Measurements from ENCODE around the gene CIAO2B.

CIAO2B gene

DNA sequence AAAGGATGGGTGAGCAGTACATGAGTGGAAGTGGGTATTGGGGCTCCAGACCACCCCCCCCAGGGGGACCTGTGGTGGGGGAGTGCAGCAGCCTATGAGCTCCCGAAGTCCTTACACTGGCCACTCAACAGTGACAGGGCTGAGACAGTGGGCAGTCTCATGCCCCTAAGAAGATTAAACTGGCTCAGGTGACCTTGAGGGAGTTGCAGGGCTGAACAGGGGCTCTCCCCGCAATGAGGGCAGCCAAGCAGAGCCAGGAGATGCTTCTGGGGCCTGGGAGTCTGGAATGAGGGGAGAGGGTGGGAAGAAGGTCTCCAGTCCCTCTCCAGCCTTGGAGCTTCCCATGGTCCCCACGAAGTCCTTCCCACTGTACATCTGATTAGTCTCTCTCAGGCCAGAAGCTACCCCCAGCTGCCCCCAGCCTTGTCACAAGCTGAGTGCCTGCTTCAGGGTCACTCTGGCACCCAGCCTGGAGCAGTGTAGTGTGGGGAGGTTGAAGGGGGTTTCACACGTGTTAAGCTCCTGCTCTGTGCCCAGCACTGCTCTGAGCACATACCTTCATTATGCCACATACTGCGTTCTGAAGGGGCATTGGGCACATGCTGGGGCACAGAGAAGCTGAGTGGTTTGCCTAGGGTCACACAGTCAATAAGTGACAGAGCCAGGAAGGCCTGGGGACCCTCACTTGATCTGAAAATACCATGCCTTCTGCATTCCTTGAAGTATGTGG lies 14.5 kb downstream of the CIAO2B start:
- DNase-seq (ENCODE audit: low read depth): no peak

DNA sequence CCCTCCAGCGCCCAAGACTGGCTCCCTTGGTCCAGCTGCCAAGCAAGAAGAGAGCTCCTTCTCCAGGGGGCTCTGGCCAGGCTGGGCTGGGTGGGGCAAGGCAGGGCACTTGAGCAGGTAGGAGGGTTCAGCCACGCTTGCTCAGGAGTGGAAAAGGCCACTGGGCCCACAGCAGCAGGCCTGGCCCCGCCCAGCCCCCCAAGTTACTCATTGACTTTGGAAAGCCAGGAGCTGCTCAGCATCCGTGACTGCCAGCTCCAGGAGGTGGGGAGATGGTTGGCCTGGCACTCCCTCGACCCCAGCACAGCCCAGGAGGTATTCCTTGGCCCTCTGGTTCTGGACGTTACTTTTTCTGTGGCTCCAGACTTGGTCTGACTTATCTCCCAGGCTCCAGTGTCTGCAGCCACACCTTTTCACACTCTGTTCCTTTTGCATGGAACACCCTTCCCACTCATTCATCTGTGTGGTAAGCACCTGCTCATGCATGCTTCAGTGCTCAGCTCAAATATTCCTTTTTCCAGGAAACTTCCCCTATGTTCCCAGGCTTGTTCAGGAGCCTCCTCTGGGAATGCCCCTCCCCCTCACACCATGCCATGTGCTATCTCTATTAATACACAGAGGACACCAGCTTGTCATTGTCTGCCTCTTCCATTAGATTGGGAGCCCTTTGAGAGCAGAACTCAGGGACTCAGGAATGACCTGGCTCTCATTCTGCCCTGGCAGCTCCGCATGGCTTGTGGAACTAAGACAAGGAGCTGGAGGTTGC lies 15.2 kb downstream of the CIAO2B start, which contains the start of gene CDH16:
TSS of gene CDH16 (minus strand) at position 83 of the 766 bp plus-strand sequence. CDS start 820 bp downstream, outside the sequence.
- DNase-seq (ENCODE audit: low read depth): no peak

DNA sequence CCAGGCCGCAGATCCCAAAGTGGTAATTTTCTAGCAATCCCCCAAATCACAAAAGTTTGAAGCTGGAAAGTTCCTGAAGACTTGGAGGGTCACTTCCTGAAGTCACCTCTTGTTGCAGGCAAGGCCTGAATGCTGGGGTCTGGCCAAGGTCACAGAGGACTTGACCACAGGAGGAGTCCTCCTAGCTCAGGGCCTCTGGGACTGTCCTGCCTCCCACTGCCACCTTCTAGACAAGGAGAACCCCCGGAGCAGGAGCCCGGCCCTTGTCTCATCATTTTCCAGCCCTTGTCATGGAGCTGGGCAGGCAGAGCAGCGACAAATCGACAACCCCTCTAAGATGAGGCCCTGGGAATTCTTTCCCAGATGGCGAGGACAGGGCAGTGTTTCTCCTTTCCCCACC lies 15.8 kb downstream of the CIAO2B start:
- DNase-seq (ENCODE audit: low read depth): no peak

DNA sequence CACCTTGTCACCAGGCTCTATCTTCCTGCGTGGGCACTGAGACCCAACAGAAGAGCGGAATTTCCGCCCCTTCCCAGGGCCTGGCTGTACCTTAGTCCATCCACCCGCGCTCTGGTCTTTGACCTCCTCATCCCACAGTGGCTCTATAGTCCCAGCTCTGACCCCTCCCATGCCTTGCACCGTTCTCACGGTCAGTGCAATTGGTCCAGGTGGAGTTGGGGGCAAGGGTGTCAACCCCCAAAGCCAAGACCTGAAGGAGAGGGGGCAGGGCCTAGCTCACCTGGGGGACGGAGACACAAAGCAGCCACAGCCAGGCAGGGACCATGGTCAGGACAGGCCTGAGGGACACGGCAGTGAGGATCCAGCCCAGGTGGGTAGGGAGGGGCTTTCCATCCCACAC lies 16.5 kb downstream of the CIAO2B start:
- DNase-seq (ENCODE audit: low read depth): no peak

DNA sequence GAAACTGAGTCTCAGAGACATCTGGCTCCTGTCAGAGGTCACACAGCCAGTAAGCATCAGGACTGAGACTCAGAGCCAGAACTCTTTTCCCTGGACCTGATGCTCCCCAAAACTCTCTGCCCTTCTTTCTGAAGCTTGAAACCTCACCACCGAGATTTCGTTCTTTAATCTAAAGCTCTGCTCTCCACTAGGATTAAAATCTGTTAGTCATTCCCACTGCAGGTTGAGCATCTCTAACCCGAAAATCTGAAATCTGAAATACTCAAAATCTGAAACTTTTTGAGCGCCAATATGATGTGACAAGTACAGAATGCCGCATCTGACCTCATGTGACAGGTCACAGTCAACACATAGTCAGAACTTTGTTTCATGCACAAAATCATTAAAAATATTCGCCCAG lies 17.7 kb downstream of the CIAO2B start:
- no peak for DNase-seq (ENCODE audit: low read depth)

DNA sequence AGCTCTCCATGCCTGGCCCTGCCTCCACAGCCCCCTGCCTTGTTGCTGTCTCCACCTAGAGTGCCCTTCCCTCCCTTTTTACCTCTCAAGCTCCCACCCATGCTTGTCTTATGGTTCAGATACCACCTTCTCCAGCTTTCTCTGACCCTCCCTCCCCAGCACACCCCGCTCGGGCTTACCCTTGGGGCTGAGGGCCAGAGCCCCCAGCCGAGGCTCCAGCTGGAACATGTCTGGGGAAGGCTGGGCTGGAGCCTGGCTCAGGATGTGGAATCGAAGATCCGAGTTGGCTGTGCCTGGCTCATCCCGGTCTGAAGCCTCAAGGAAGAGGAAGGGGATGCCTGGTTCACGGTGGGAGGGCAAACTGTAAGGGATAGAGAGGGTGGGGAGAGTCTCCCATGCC lies 19.2 kb downstream of the CIAO2B start:
- no peak for DNase-seq (ENCODE audit: low read depth)

DNA sequence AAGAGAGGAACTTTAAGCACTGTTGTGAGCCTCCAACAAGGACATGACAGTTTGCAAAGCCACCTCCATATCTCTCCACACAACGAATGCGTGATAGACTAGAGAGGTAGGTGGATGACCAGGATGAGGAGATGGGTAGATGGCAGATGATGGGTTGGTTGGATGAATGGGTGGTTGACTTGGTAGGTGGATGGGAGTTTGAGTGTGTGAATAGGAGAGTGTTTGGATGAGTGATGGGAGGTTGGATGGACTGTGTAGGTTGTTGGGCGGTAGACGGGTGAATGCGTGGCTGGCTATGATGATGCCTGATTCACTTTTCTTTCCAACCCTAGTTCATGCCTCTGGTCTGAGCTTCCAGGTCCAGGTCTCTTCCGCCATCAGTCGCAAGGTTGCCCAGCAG lies 19.7 kb downstream of the CIAO2B start:
- DNase-seq (ENCODE audit: low read depth): no peak

DNA sequence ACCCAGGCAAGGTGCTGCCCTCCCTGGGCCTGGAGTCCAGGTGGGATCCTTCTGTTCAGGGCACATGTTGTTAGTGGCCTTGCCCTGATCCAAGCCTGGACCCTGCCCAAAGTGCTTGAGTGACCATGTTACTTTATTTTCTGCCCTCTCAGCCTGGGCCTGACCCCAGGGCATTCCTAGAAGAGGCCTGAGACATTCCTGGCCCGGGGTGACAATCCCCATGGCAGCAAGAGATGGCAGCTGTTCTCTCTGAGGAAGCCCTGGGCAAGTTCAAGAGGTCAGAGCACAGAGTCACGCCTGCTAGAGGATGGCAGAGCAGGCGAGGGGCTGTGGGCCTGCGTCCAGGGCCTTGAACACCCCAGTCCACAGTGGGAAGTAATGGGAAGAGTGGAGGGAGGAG lies 20.5 kb downstream of the CIAO2B start:
- DNase-seq (ENCODE audit: low read depth): no peak

DNA sequence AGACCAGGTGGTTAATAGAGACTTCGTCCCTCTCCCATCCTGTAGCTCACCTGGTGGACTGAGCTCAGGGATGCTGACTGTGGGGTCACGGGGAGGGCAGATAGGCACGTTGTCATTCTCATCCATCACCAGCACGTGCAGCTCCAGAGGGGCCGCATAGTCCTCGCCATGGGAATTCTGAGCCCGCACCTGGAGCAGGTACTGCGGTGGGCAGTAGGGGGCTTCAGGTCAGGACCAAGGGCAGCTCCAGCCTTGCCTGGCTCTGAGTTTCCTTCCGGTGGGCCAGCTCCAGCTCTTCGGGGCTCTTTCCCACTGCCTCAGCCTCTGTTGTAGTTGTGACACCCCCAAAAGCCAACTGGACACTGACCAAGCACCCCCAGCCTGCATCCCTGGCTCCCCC lies 21.1 kb downstream of the CIAO2B start:
- no peak for DNase-seq (ENCODE audit: low read depth)

DNA sequence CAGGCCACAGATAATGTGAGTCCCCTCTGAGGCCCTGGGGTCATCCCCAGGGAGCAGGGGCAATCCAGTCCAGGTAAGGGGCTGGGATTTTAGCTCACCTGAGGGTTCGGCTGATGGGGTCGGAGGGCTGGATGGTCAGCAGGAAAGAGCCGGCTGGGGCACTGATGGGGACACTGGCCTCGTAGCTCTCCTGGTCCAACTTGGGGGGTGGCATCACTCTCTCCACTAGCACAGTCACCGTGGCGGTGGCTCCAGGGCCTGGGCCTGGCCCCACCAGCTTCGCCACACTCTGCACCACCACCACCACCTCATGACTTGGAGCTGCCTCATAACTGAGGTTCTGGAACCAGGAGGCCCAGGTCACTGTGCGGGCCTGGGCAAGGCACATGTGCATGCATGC lies 22.4 kb downstream of the CIAO2B start:
- DNase-seq (ENCODE audit: low read depth): no peak

DNA sequence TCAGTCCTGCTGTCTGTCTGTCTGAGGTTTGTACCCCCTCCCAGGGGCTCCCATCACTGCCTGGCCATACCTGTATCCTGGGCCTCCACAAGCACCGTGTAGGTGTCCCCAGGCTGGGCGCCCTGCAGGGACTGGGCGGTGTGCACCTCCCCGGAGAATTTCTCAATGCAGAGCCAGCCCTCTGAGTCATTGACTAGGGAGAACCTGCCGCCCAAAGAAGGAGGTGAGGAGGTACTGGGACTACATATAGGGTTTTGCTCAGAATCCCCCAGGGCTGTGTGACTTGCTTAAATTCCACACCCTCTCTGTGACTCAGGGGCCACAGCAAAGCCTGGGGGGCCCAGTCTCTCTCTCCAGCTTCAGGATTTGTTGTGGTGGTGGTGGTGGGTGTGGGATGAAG lies 23.1 kb downstream of the CIAO2B start:
- DNase-seq (ENCODE audit: low read depth): no peak

DNA sequence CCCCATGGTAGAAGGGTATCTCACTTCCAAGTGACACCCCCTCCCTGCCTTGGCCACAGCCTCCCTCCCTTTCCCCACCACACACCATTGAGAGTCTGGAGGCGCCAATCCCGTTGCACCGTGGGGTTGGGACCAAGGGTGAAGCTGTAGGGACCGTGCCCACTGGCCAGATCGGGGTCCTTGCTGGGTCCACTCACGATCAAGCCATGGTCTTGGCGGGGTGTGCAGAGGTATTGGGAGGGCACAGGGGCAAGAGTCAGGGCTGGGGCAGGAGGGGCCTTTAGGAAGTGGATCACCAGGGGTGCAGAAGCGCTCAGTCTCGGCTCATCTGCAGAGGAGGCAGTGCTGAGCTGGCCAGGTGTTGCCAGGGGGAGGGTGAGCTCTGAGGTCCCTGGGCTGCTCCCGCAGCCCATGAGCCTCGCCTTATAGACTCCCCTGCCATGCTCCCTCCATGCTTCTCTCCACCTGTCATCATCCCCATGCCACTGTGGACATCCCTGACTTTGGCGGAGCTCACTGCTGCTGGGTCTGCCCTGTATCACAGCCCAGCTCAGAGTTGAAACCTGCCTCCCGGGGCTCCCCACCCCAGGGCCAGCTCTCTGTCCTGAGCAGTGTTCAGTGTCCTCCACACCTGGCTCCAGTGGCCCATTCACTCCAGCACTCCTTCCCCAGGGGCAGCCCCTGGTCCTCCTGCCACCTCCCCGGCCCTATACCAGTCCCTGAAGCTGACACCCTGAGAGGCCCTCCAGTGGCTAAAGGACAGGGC lies 23.8 kb downstream of the CIAO2B start:
- DNase-seq (ENCODE audit: low read depth): no peak

DNA sequence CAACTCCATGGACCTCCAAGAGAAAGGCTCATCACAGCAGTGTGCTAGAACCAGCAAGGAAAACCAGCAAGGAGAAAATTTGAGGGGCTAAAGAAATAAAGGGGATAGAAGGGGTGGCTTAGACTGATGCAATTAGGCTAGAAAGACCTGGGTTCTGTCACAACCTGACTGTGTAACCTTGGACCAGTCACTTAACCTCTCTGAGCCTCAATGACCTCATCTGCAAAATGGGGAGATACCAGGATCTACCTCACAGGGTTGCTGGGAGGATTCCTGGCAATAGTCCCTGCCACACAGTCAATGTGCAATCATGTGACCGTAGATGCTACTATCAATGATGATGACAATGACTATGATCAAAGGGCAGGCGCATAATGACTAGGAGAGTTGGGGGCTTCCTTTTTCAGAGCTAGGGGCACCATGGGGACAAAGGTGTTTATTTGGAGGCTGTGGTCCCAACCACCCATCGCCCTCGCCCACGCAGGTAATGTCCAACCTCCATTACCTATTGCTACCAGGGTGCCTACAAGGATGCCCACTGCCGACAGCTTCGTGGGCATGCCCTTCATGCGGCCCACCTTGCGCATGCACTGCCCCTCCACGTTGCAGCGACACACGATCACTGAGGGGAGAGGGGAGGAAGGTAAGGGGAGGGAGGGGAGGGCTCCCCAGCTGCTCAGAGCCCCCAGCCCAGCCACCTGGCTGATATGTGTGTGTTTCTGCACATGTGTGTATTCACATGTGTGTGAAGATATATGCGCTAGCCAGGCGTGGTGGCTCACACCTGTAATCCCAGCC lies 25.2 kb downstream of the CIAO2B start:
- DNase-seq (ENCODE audit: low read depth): no peak

DNA sequence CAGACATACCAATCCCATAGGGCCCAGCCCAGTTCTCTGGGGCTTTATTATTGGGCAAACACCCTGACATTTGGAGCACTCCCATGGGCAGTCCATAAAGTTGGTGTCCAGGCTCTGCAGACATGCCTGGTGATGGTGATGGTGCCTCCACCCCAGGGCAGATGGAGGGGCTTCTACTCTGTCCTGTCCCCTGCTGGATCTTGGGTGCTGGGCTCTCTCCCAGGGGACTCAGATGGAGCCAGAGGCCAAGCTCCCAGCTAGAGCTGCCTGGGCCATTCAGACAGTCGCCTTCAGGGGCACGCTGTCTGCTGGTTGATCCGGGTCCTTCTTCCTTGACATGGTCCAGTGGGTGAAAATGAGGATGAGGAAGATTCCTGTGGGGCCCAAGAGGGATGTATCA lies 26.1 kb downstream of the CIAO2B start:
- DNase-seq (ENCODE audit: low read depth): no peak

DNA sequence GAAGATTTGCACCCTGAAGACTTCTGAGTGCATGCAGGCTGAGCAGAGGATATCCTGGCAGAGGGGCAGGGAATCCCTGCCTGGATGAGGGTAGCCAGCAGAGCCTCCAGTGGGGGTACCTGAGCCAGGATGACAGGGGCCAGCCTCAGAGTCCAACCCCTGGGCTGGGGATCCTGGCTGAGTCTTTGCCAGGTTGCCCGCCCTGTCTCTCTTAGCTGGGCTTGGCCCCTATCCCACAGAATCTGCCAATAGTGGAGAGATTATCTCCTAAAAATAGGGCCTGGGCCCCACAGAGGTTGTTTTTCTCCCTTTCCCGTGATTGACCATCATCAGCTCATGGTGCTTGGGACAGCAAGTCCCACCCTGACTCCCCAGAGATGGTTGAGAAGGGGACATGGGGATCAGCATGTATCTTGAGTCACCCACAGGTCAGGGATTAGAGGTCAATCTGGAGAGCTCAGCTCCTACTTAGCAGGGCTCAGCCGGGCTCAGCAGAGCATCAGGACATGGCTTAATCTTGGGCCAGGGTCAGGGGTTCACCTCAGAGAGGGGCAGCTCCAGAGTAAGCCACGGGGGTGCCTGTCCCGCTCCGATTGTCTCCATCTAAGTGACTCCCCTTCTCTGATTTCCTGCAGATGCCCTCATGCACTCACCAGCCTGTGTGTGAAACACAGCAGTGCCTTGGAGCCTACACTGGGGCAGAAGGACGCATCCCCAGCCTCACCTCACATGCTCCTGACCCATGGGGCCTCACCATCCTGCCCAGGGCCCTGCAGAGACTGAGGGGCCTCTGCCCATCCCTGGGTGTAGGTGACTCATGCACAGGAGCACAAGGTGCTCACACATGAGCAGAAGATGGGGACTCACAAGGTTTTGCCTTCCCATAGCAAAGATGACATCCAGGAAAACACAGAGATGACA lies 27.0 kb downstream of the CIAO2B start:
- DNase-seq (ENCODE audit: low read depth): no peak

DNA sequence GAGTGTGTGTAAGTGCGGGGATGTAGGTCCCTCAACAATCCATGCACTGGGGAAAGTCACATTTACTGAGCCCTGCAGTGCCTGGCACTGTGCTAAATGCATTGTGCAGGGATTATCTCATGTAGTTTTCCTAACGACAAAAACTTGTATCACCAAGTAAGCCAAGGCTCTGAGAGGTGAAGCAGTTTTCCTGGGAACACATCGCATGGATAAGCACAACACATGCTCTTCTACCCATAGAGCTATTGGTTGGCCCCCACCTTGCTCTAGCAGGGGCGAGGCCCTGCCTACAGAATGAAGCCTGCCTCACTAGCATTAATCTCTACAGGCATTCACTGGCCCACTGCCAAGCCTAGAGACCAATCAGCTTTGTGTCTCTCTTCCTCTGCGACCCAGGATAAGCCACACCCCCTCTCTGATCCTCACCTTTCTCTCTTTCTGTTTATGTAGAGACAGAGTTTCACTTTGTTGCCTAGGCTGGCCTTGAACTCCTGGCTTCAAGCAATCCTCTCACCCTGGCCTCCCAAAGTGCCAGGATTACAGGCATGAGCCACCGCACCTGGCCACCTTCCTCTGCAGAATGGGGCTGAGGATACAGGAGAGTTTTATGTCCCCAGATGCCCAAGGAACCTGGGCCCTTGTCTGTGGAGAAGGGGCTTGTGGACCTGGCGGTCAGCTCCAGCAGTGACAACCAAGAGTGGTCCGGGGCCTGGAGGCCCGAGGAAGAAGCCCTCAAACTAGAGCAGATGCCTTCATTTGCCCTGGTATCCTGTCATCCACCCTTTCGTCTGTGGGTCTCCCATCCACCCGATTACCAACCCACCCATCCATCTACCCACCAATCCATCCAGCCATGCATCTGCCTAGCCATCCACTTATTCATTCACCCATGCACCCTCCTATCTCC lies 28.3 kb downstream of the CIAO2B start:
- DNase-seq (ENCODE audit: low read depth): no peak

DNA sequence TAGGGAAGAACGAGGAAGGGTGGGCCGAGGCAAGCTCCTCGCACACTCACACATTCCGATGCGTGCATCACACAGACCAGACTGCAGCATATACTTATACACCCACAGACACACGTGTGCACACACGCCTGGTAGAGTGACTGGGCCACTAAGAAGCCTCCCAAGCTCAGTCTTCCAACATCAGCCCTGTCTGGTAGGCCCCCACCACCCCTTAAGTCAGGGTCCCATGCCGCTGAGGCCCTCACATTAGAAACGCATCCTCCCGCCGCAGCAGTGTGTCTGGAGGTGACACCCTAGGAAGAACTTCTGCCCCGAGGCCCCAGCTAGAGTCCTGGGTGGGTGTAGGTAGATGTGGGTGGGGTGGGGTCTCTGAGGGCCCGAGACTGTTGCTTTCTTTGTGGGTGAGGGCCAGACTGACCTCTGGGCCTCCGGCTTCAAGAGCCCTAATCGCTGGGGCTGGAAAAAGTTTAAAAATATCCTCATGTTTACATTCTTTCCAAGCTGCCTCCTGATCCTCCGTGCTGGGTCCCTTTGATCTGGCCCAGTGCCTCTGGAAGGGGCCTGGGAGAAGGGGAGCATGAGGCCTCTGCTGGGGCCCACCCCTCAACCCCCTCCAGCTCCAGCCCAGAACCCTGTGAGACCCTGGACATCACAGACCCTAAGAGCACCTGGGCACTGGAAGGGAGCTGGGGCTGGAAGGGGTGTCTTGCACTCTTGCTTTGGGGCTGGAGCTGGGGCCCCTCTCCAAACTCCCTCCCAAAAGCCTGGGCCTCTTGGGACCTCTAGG lies 29.2 kb downstream of the CIAO2B start:
- DNase-seq (ENCODE audit: low read depth): no peak

DNA sequence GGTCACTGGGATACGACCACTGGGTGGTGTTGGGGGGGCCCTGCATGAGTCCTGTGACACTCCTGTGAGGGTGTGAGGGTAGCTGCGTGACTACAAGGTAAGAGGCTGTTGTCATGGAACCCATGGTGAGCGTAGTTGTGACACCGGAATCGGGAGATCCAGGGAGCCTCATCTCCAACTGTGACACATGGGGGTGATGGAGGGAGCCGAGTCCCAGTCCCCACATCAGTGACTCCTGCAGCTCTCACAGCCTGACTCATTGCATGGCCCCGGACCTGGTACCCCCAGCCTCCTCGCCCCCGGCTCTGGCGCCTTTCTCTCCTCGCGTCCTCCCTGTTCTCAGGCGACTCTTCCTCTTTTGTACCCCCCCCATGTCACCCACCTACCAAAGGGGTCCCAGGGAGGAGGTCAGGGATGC lies 29.8 kb downstream of the CIAO2B start:
- no peak for DNase-seq (ENCODE audit: low read depth)

Data from non-pigmented ciliary epithelial cell (primary cell).